Panc1 (cell line): Measurements from ENCODE around the gene CEP83. TPM values are rescaled to one million over a fixed set of nuclear protein-coding genes. Genes with fewer than 3 reads are reported as not detected.

ENCODE experiments used
- ATAC-seq: fragments of 200-7000 bp; cut with Tn5 transposase; 2 replicates; pipeline ENCODE4 v1.9.1; 2020; ENCODE audit warnings: mild to moderate bottlenecking, moderate library complexity
- BruUV-seq: library from RNA; stranded (reverse); fragments of 400-500 nt; replicated peaks from 2 replicates; lab custom pipeline; 2021; lab: Mats Ljungman, UMichigan
- CTCF ChIA-PET: fragments of 300-600 bp; sonication (Branson Sonifier 250); formaldehyde crosslinking; loops from one replicate; lab custom pipeline; 2022; ENCODE audit warnings: antibody characterized with exemption; lab: Charles Lee
- POLR2A ChIA-PET: fragments of 300-600 bp; sonication (Branson Sonifier 250); formaldehyde crosslinking; loops from one replicate; lab custom pipeline; 2022; ENCODE audit warnings: antibody characterized with exemption; lab: Charles Lee
- DNase-seq: peaks from one replicate; pipeline ENCODE4 v3.0.0-alpha.2; 2010; ENCODE audit warnings: low read depth, low spot score
- H3K27ac ChIP-seq: 2 replicates; pipeline ENCODE4 v1.5.1; 2011; ENCODE audit warnings: mild to moderate bottlenecking, low read length, inconsistent platforms
- H3K27me3 ChIP-seq: fragments of 200-500 bp; sonication (Bioruptor generic); 2 replicates; pipeline ENCODE4 v1.6.0; 2014; ENCODE audit warnings: low read length, inconsistent platforms; ENCODE audit not compliant: control insufficient read depth, insufficient read depth
- H3K36me3 ChIP-seq: fragments of 200-500 bp; sonication (Bioruptor generic); 2 replicates; pipeline ENCODE4 v1.5.1; 2014; ENCODE audit warnings: inconsistent platforms, mild to moderate bottlenecking, low read length, moderate library complexity; ENCODE audit not compliant: control insufficient read depth, insufficient read depth
- H3K4me1 ChIP-seq: 2 replicates; pipeline ENCODE4 v1.5.1; 2011; ENCODE audit warnings: inconsistent platforms, mild to moderate bottlenecking, low read length, moderate library complexity; ENCODE audit not compliant: control insufficient read depth, insufficient read depth
- H3K4me3 ChIP-seq, 2 experiments: 2 replicates each; pipeline ENCODE4 v1.5.1; 2011 to 2012; ENCODE audit warnings: low read depth in 2 of 2, low read length in 2 of 2, mild to moderate bottlenecking in 2 of 2, inconsistent platforms in 1 of 2, moderate library complexity in 1 of 2
- H3K9me3 ChIP-seq: fragments of 200-500 bp; sonication (Bioruptor generic); 2 replicates; pipeline ENCODE4 v1.5.1; 2014; ENCODE audit warnings: low read depth, mild to moderate bottlenecking, inconsistent platforms, low read length, moderate library complexity; ENCODE audit not compliant: control insufficient read depth, insufficient read depth
- CTCF ChIP-seq: fragments of 450-650 bp; IDR thresholded peaks from 2 replicates; pipeline ENCODE4 v1.5.1; 2017; ENCODE audit warnings: mild to moderate bottlenecking
- POLR2AphosphoS5 ChIP-seq: IDR thresholded peaks from 2 replicates; pipeline ENCODE4 v1.6.1; 2012; ENCODE audit warnings: mild to moderate bottlenecking, low read depth, low read length, moderate library complexity
- REST ChIP-seq, 2 experiments: IDR thresholded peaks; 2 replicates each; pipeline ENCODE4 v1.6.1; 2011 to 2012; ENCODE audit warnings: low read depth in 2 of 2, control low read depth in 1 of 2, low read length in 1 of 2, mild to moderate bottlenecking in 1 of 2, moderate library complexity in 1 of 2; ENCODE audit not compliant: insufficient read depth in 1 of 2
- SIN3A ChIP-seq: IDR thresholded peaks from 2 replicates; pipeline ENCODE4 v1.6.1; 2012; ENCODE audit warnings: low read depth, mild to moderate bottlenecking, low read length, moderate library complexity, borderline replicate concordance; ENCODE audit not compliant: insufficient read depth
- TCF7L2 ChIP-seq: IDR thresholded peaks from 2 replicates; pipeline ENCODE4 v1.6.1; 2011; ENCODE audit warnings: mild to moderate bottlenecking, low read depth, low read length, inconsistent platforms
- in situ Hi-C: cut with HindIII; loops from 2 replicates; pipeline ENCODE4 v1.10.0; 2016; ENCODE audit warnings: low sequenced_read_pairs, low pct_unique_long_range_greater_than_20kb
- intact Hi-C: fragments of 100-400 bp; cut with micrococcal nuclease; formaldehyde crosslinking; loops from one replicate; pipeline ENCODE4 v1.10.0; 2022; ENCODE audit not compliant: unreplicated experiment
- total RNA-seq: library from RNA; stranded (reverse); gene quantifications from one replicate; pipeline ENCODE4 v1.2.1, GENCODE V29; 2021; ENCODE audit not compliant: unreplicated experiment

The CEP83 gene
- total RNA-seq, 1 experiment from 2014 or later: 28.0 TPM

- Histone ChIP-seq H3K9me3 (no peaks in the 10 kb centered on the region), H3K27me3 (no peaks in the 10 kb centered on the region), H3K4me3 (no peak overlapping the region), H3K4me1 (0 out of 2 replicates have a peak, but pooled peaks cover 4% of the 10 kb centered on the region), H3K36me3 (no peaks in the 10 kb centered on the region), H3K27ac (no peak overlapping the region)
- CTCF ChIA-PET: no interaction called here
- in situ Hi-C loops: no loop called here
- DNase-seq (no peak), ATAC-seq (no peak)
- no peak for TF ChIP-seq REST (IDR thresholded peaks at IDR 0.05; ENCODE audit: insufficient read depth in 1 of 2, low read depth in 2 of 2, low read length in 1 of 2)
- TF ChIP-seq CTCF: no peak
- TF ChIP-seq SIN3A: no peak
- TF ChIP-seq TCF7L2: no peak
- TF ChIP-seq POLR2AphosphoS5: no peak
- BruUV-seq: no TSS peak
- intact Hi-C loops: no loop called here
- POLR2A ChIA-PET: no interaction called here
Observed at GRCh38 chr12:94258593-94258992, 201.1 kb downstream of the CEP83 start.

Other genes starting within 250 kb of the CEP83 start
- gene TMCC3, start 190.7 kb upstream of the CEP83 start, total RNA-seq: 0.92 TPM